ENCODE data around the gene PPP2R5C. TPM values are rescaled to one million over a fixed set of nuclear protein-coding genes. Genes with fewer than 3 reads are reported as not detected.
A peak's percentile ranks its signal among the peaks of the same experiment; 100 is the strongest.

The PPP2R5C gene
- total RNA-seq, 1 experiment from 2014 or later, result 89.9 TPM

DNA sequence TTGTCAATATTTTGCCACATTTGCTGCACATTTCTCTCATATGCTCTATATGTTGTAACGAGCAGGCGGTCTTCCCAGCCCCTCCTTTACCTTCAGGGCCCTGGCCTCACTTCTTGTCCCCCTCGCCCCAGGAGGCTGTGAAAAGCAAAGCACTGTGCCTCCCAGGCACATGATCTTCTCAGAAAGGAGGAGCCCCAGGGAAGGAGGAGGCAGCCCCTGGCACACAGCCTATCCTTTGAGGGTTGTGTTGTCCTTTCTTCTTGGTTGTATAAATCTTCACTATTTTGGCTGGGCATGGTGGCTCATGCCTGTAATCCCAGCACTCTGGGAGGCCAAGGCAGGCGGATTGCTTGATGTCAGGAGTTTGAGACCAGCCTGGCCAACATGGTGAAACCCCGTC is 77.0 kb downstream of the PPP2R5C start (continued):
- TF ChIP-seq, protein P1, sequence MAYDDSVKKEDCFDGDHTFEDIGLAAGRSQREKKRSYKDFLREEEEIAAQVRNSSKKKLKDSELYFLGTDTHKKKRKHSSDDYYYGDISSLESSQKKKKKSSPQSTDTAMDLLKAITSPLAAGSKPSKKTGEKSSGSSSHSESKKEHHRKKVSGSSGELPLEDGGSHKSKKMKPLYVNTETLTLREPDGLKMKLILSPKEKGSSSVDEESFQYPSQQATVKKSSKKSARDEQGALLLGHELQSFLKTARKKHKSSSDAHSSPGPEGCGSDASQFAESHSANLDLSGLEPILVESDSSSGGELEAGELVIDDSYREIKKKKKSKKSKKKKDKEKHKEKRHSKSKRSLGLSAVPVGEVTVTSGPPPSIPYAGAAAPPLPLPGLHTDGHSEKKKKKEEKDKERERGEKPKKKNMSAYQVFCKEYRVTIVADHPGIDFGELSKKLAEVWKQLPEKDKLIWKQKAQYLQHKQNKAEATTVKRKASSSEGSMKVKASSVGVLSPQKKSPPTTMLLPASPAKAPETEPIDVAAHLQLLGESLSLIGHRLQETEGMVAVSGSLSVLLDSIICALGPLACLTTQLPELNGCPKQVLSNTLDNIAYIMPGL (CRISPR knock-in tag; IDR thresholded peaks at IDR 0.05), result no peak
- no peak for TF ChIP-seq ZNF671 (CRISPR knock-in tag; IDR thresholded peaks at IDR 0.05)
- TF ChIP-seq ATF1 (CRISPR knock-in tag; IDR thresholded peaks at IDR 0.05), result no peak
- no peak for TF ChIP-seq EMX1 (CRISPR knock-in tag; IDR thresholded peaks at IDR 0.05)
- TF ChIP-seq E2F4 (CRISPR knock-in tag; IDR thresholded peaks at IDR 0.05; ENCODE audit: borderline replicate concordance, low read depth), result no peak
- TF ChIP-seq IRF1 (CRISPR knock-in tag; IDR thresholded peaks at IDR 0.05), result no peak
- TF ChIP-seq, protein P2, sequence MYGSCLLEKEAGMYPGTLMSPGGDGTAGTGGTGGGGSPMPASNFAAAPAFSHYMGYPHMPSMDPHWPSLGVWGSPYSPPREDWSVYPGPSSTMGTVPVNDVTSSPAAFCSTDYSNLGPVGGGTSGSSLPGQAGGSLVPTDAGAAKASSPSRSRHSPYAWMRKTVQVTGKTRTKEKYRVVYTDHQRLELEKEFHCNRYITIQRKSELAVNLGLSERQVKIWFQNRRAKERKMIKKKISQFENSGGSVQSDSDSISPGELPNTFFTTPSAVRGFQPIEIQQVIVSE (CRISPR knock-in tag; IDR thresholded peaks at IDR 0.05; ENCODE audit: borderline replicate concordance), result no peak
- no peak for TF ChIP-seq SOX15 (CRISPR knock-in tag; IDR thresholded peaks at IDR 0.05)
- TF ChIP-seq CTCF (IDR thresholded peaks at IDR 0.05), result no peak
- TF ChIP-seq ZNF396 (CRISPR knock-in tag; IDR thresholded peaks at IDR 0.05; ENCODE audit: borderline replicate concordance), result no peak

GRCh38 chr14:101839236-101839635 is 77.7 kb downstream of the PPP2R5C start:
- Mint-ChIP-seq H3K27me3 (ENCODE audit: low read depth) (no peaks in the 10 kb centered on the region), H3K27ac (peak overlapping the region; percentile 93), H3K36me3 (no peaks in the 10 kb centered on the region), H3K9me3 (no peaks in the 10 kb centered on the region), H3K4me3 (no peak overlapping the region), H3K4me1 (peaks cover 25% of the 10 kb centered on the region)
- ChIA-PET CTCF (interaction anchor here (0.6 kb wide), 1 partner anchor 68 kb away, joined by 3 read pairs; no protein-coding TSS in a partner anchor), POLR2A (interaction anchor here (0.6 kb wide), 1 partner anchor 91 kb away, joined by 5 read pairs; no protein-coding TSS in a partner anchor)
- ATAC-seq (peak; percentile 23; the same call in 1 of the 2 replicates), DNase-seq (ENCODE audit: low spot score) (no peak)
- TF ChIP-seq E2F1 (CRISPR knock-in tag; IDR thresholded peaks at IDR 0.05) (no peak), IRF1 (CRISPR knock-in tag; IDR thresholded peaks at IDR 0.05) (no peak), FOXP1 (CRISPR knock-in tag; IDR thresholded peaks at IDR 0.05; ENCODE audit: borderline replicate concordance) (no peak), ZBTB43 (CRISPR knock-in tag; IDR thresholded peaks at IDR 0.05) (no peak), SP1 (CRISPR knock-in tag; conservative IDR thresholded peaks at IDR 0.05) (no peak)
- TF ChIP-seq, protein P3, sequence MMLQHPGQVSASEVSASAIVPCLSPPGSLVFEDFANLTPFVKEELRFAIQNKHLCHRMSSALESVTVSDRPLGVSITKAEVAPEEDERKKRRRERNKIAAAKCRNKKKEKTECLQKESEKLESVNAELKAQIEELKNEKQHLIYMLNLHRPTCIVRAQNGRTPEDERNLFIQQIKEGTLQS (CRISPR knock-in tag; conservative IDR thresholded peaks at IDR 0.05), result no peak

All from WTC11 (cell line).